NCI-H2171 (cell line): ENCODE results near the gene FHOD1.

Source experiments
- DNase-seq: peaks from one replicate; lab custom pipeline; 2025; lab: John Stamatoyannopoulos, UW

Gene FHOD1

GRCh38 chr16:67249178-67250044 lies 2.1 kb upstream of the FHOD1 start:
- no peak for DNase-seq

GRCh38 chr16:67248401-67249177 lies 1.3 kb upstream of the FHOD1 start, which contains the start of gene SLC9A5:
TSS of gene SLC9A5 (plus strand) at chr16:67248979. CDS start at chr16:67249015, 36 bp downstream.
- DNase-seq: no peak

GRCh38 chr16:67248073-67248400 lies 756 bp upstream of the FHOD1 start:
- no peak for DNase-seq

GRCh38 chr16:67246756-67247191 lies 507 bp downstream of the FHOD1 start:
- no peak for DNase-seq

- no peak for DNase-seq
Observed at GRCh38 chr16:67246081-67246755, 1.1 kb downstream of the FHOD1 start.

GRCh38 chr16:67245674-67246080 lies 1.6 kb downstream of the FHOD1 start:
- DNase-seq: no peak

GRCh38 chr16:67245186-67245585 lies 2.1 kb downstream of the FHOD1 start:
- no peak for DNase-seq

GRCh38 chr16:67244387-67245185 lies 2.7 kb downstream of the FHOD1 start:
- DNase-seq: no peak

GRCh38 chr16:67243481-67243880 lies 3.8 kb downstream of the FHOD1 start:
- DNase-seq: no peak

GRCh38 chr16:67242138-67242730 lies 5.0 kb downstream of the FHOD1 start:
- no peak for DNase-seq

GRCh38 chr16:67241008-67241900 lies 6.0 kb downstream of the FHOD1 start:
- DNase-seq: no peak

- no peak for DNase-seq
Observed at GRCh38 chr16:67240506-67240905, 6.8 kb downstream of the FHOD1 start.

GRCh38 chr16:67238806-67239470 lies 8.3 kb downstream of the FHOD1 start:
- DNase-seq: no peak

GRCh38 chr16:67238278-67238575 lies 9.1 kb downstream of the FHOD1 start:
- DNase-seq: no peak

- DNase-seq: no peak
Observed at GRCh38 chr16:67237396-67238277, 9.6 kb downstream of the FHOD1 start.

GRCh38 chr16:67236563-67237395 lies 10.5 kb downstream of the FHOD1 start:
- no peak for DNase-seq

- DNase-seq: no peak
Observed at GRCh38 chr16:67235816-67236562, 11.3 kb downstream of the FHOD1 start.
